GM12878 (cell line): Measurements from ENCODE around the gene TOP3A. TPM values are rescaled to one million over a fixed set of nuclear protein-coding genes. Genes with fewer than 3 reads are reported as not detected.

Experiments
- ATAC-seq: fragments of 200-7000 bp; cut with Tn5 transposase; 3 replicates; pipeline ENCODE4 v1.9.1; 2020; ENCODE audit warnings: mild to moderate bottlenecking, moderate library complexity
- BruUV-seq: library from RNA; stranded (reverse); fragments of 400-500 nt; replicated peaks from 2 replicates; lab custom pipeline; 2021; lab: Mats Ljungman, UMichigan
- CTCF ChIA-PET: fragments of 300-600 bp; sonication (Branson Sonifier 250); formaldehyde crosslinking; extraction: SDS; loops from one replicate; lab custom pipeline; 2021; ENCODE audit warnings: inconsistent platforms; lab: Yijun Ruan, JAX
- POLR2A ChIA-PET: fragments of 350-600 bp; formaldehyde crosslinking; extraction: SDS; loops from one replicate; lab custom pipeline; 2021; ENCODE audit warnings: inconsistent platforms; lab: Charles Lee
- RAD21 ChIA-PET: fragments of 300-600 bp; sonication (Branson Sonifier 250); formaldehyde crosslinking; loops from one replicate; lab custom pipeline; 2023; ENCODE audit warnings: antibody characterized with exemption; ENCODE audit not compliant: unreplicated experiment; lab: Charles Lee
- SMC1A ChIA-PET: fragments of 300-600 bp; sonication (Branson Sonifier 250); formaldehyde crosslinking; loops from one replicate; lab custom pipeline; 2023; ENCODE audit not compliant: unreplicated experiment, uncharacterized antibody; lab: Charles Lee
- DNase-seq: peaks from one replicate; pipeline ENCODE4 v3.0.0-alpha.2; 2011; ENCODE audit warnings: low read depth, low spot score
- FAIRE-seq: peaks from 3 replicates; lab custom pipeline; 2011; peaks lifted over from hg19 to GRCh38; lab: Jason Lieb, UNC
- H2AFZ ChIP-seq: 2 replicates; pipeline ENCODE4 v1.6.0; 2011; ENCODE audit warnings: low read depth, low read length, control low read depth; ENCODE audit not compliant: control insufficient read depth
- H3K27ac ChIP-seq: 2 replicates; pipeline ENCODE4 v1.5.1; 2011; ENCODE audit warnings: control low read depth; ENCODE audit not compliant: control insufficient read depth, insufficient read depth
- H3K27me3 ChIP-seq, 2 experiments: replicated peaks in 1 of 2; 2 replicates each; pipeline versions ENCODE4 v1.6.0 to v1.6.1; 2011; ENCODE audit warnings: low read length in 1 of 2; ENCODE audit not compliant: control insufficient read depth in 2 of 2, insufficient read depth in 2 of 2
- H3K36me3 ChIP-seq, 2 experiments: 2 replicates each; pipeline ENCODE4 v1.5.1; 2011; ENCODE audit warnings: low read length in 1 of 2; ENCODE audit not compliant: control insufficient read depth in 2 of 2, insufficient read depth in 2 of 2
- H3K4me1 ChIP-seq: 2 replicates; pipeline ENCODE4 v1.6.1; 2011; ENCODE audit warnings: mild to moderate bottlenecking, low read length, moderate library complexity, mixed read lengths; ENCODE audit not compliant: control insufficient read depth, insufficient read depth
- H3K4me2 ChIP-seq: 2 replicates; pipeline ENCODE4 v1.6.0; 2011; ENCODE audit warnings: control low read depth; ENCODE audit not compliant: control insufficient read depth, insufficient read depth
- H3K4me3 ChIP-seq: fragments of 200-600 bp; sonication (generic); 2 replicates; pipeline ENCODE4 v1.5.1; 2016
- H3K79me2 ChIP-seq: 2 replicates; pipeline ENCODE4 v1.6.0; 2011; ENCODE audit warnings: low read length; ENCODE audit not compliant: control insufficient read depth, insufficient read depth
- H3K9ac ChIP-seq: 2 replicates; pipeline ENCODE4 v1.8.0; 2011; ENCODE audit warnings: low read length, control low read depth, mixed read lengths; ENCODE audit not compliant: control insufficient read depth, insufficient read depth
- H3K9me3 ChIP-seq: replicated peaks from 3 replicates; pipeline ENCODE4 v1.5.1; 2011; ENCODE audit warnings: mild to moderate bottlenecking, low read length; ENCODE audit not compliant: control insufficient read depth, insufficient read depth
- H4K20me1 ChIP-seq: 2 replicates; pipeline ENCODE4 v1.6.0; 2011; ENCODE audit not compliant: control insufficient read depth, insufficient read depth
- ATF2 ChIP-seq: IDR thresholded peaks from 2 replicates; pipeline ENCODE4 v1.6.1; 2012; ENCODE audit warnings: low read length, inconsistent platforms
- BACH1 ChIP-seq: fragments of 450-650 bp; IDR thresholded peaks from 2 replicates; pipeline ENCODE4 v1.6.1; 2017; ENCODE audit warnings: mild to moderate bottlenecking, borderline replicate concordance
- BHLHE40 ChIP-seq, 2 experiments: fragments of 450-650 bp in 1 of 2; IDR thresholded peaks; 2 replicates each; pipeline ENCODE4 v1.6.1; 2011 to 2017; ENCODE audit warnings: low read depth in 2 of 2, borderline replicate concordance in 1 of 2, improper control_type of control experiment in 1 of 2, low read length in 1 of 2, mild to moderate bottlenecking in 1 of 2
- BRCA1 ChIP-seq: IDR thresholded peaks from 2 replicates; pipeline ENCODE4 v1.6.1; 2011; ENCODE audit warnings: low read depth, low read length, improper control_type of control experiment
- CBX3 ChIP-seq: fragments of 200-600 bp; sonication (generic); IDR thresholded peaks from 2 replicates; pipeline ENCODE4 v1.6.1; 2016; ENCODE audit warnings: low read depth, borderline replicate concordance
- CEBPZ ChIP-seq: fragments of 150-350 bp; IDR thresholded peaks from 2 replicates; pipeline ENCODE4 v1.6.1; 2016; ENCODE audit warnings: low read depth, low read length
- CHD2 ChIP-seq: IDR thresholded peaks from 2 replicates; pipeline ENCODE4 v1.6.1; 2011; ENCODE audit warnings: low read depth, low read length, improper control_type of control experiment, borderline replicate concordance
- CTCF ChIP-seq, 3 experiments: IDR thresholded peaks in 2 of 3; conservative IDR thresholded peaks in 1 of 3; 2 replicates each; pipeline ENCODE4 v1.5.1; 2011; ENCODE audit warnings: low read depth in 3 of 3, low read length in 3 of 3, mild to moderate bottlenecking in 3 of 3, control low read depth in 2 of 3, moderate library complexity in 2 of 3, inconsistent platforms in 1 of 3, mixed read lengths in 1 of 3; ENCODE audit not compliant: control insufficient read depth in 2 of 3, insufficient read depth in 1 of 3; ENCODE audit errors: extremely low read depth in 1 of 3
- EED ChIP-seq: sonication (generic); IDR thresholded peaks from 2 replicates; pipeline ENCODE4 v1.6.1; 2016; ENCODE audit warnings: antibody characterized with exemption, low read depth
- HCFC1 ChIP-seq: fragments of 150-350 bp; IDR thresholded peaks from 2 replicates; pipeline ENCODE4 v1.6.1; 2014; ENCODE audit warnings: low read length
- JUND ChIP-seq: IDR thresholded peaks from 2 replicates; pipeline ENCODE4 v1.6.1; 2012; ENCODE audit warnings: low read depth, mild to moderate bottlenecking, low read length, improper control_type of control experiment, moderate library complexity
- MLLT1 ChIP-seq: fragments of 450-650 bp; IDR thresholded peaks from 2 replicates; pipeline ENCODE4 v1.6.1; 2016; ENCODE audit warnings: mild to moderate bottlenecking
- SREBF2 ChIP-seq: IDR thresholded peaks from 2 replicates; pipeline ENCODE4 v1.6.1; 2012; ENCODE audit warnings: mild to moderate bottlenecking, low read length
- TARDBP ChIP-seq: IDR thresholded peaks from 2 replicates; pipeline ENCODE4 v1.6.1; 2016; ENCODE audit warnings: borderline replicate concordance
- WGBS: methylation state at CpG from one replicate; pipeline ENCODE4 v1.1.6; 2016; ENCODE audit warnings: low lambda C conversion rate; ENCODE audit not compliant: insufficient replicate concordance, insufficient coverage; ENCODE audit errors: missing lambda C conversion rate; 5-methylcytosine and 5-hydroxymethylcytosine counted together
- in situ Hi-C: fragments of 300-500 bp; cut with MboI; formaldehyde crosslinking; loops from 9 replicates; pipeline ENCODE4 v1.14.3; 2018; ENCODE audit warnings: mixed read lengths
- intact Hi-C: fragments of 100-400 bp; cut with micrococcal nuclease; formaldehyde crosslinking; loops from one replicate; pipeline ENCODE4 v1.14.2; 2022; ENCODE audit not compliant: unreplicated experiment
- polyA plus RNA-seq, 11 experiments: library from polyadenylated mRNA; depleted of rRNA in 4 of 11; unstranded in 6 of 11; stranded (reverse) in 5 of 11; fragments of >200 nt; fragmentation: Nextera tagmentation in 4 of 11; fragmentation: Illumina TruSeq in 1 of 11; extraction: Ambion mirVana in 4 of 11; extraction: Trizol in 1 of 11; gene quantifications; 1 replicate in 1 of 11; 2 replicates in 10 of 11; pipeline versions ENCODE4 v1.2.1 to v1.2.3, GENCODE V29; 2011 to 2016; ENCODE audit warnings: inconsistent platforms in 2 of 11, missing spikeins in 2 of 11, low read depth in 1 of 11
- total RNA-seq, 4 experiments: library from RNA; depleted of rRNA in 3 of 4; stranded (reverse); fragments of >200 nt in 3 of 4; fragmentation: Illumina TruSeq in 1 of 4; extraction: Trizol in 1 of 4; gene quantifications; 2 replicates each; pipeline versions ENCODE4 v1.2.1 to v1.2.3, GENCODE V29; 2013 to 2021
- TF ChIP-seq, protein P1 (sequence below): IDR thresholded peaks from 2 replicates; pipeline ENCODE4 v1.6.1; 2011; ENCODE audit warnings: low read depth, low read length, improper control_type of control experiment, borderline replicate concordance

TOP3A gene
- total and polyA plus RNA-seq, 10 of the 15 experiments (the other 5 are each of a cell fraction or from before 2014, with no cell fraction given), result 4.2 to 51.9 (median 31.8) TPM

DNA sequence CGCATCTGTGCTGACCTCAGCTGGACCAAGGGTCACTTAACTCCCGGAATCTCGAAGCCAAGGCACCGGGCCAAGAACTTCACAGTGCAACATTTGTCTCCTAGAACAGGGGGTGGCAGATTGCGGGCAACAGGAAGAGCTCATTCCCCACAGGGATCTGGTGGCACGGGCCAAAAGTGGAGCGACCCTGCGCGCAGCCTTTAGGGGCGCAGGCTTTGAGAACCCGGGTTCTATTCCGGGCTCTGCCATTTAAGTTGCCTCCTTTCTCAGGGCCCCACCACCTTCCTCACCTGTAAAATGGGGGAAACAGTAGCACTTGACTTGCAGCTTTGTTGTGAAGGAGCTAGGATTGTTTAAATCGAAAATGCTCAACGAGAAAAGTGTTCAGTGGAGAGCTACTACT is 47.9 kb upstream of the TOP3A start:
- Histone ChIP-seq H3K4me3 (peak overlapping the region; percentile 88), H4K20me1 (no peaks in the 10 kb centered on the region), H3K27me3 (no peaks in the 10 kb centered on the region), H3K4me1 (0 out of 2 replicates have a peak, but pooled peaks cover 3% of the 10 kb centered on the region), H2AFZ (peak overlapping the region; percentile 85), H3K36me3 (no peaks in the 10 kb centered on the region; a peak in 1 of 4 replicates), H3K9me3 (no peaks in the 10 kb centered on the region), H3K79me2 (peaks cover 15% of the 10 kb centered on the region), H3K9ac (peak overlapping the region; percentile 81), H3K4me2 (peak overlapping the region; percentile 92), H3K27ac (peak overlapping the region; percentile 64)
- in situ Hi-C loops (no loop called here), intact Hi-C loops (no loop called here)
- BruUV-seq, result TSS peak; percentile 84
- CTCF ChIA-PET, result interaction anchor here (0.9 kb wide), 1 partner anchor 114 kb away, joined by 3 read pairs; no protein-coding TSS in a partner anchor
- SMC1A ChIA-PET, result interaction anchor here (1.2 to 1.4 kb wide), 2 partner anchors 49 to 114 kb away, joined by 3 read pairs; no protein-coding TSS in a partner anchor
- DNase-seq, result no peak
- RAD21 ChIA-PET, result no interaction called here
- no peak for FAIRE-seq
- POLR2A ChIA-PET, result interaction anchor here (1.4 kb wide), 1 partner anchor 49 kb away, joined by 5 read pairs; no protein-coding TSS in a partner anchor
- peak; percentile 25 for ATAC-seq
- WGBS, result 6% methylated on average over 14 of the region's 14 CpGs
- TF ChIP-seq BHLHE40 (IDR thresholded peaks at IDR 0.05; ENCODE audit: borderline replicate concordance in 1 of 2, low read depth in 2 of 2, low read length in 1 of 2) (no peak), BACH1 (no peak), TARDBP (no peak), HCFC1 (no peak), ATF2 (no peak), SREBF2 (no peak), JUND (no peak), CBX3 (no peak), BRCA1 (no peak), CTCF (IDR thresholded peaks at IDR 0.05 in 2 of 3, conservative IDR thresholded peaks at IDR 0.05 in 1 of 3; ENCODE audit: control insufficient read depth in 2 of 3, extremely low read depth in 1 of 3, insufficient read depth in 1 of 3, low read depth in 3 of 3, low read length in 3 of 3) (0 out of 6 replicates have a peak, but pooled peaks of 1 of the 3 experiments have one; percentile 15), EED (no peak), MLLT1 (no peak), CEBPZ (no peak), CHD2 (no peak)
- TF ChIP-seq, protein P1, sequence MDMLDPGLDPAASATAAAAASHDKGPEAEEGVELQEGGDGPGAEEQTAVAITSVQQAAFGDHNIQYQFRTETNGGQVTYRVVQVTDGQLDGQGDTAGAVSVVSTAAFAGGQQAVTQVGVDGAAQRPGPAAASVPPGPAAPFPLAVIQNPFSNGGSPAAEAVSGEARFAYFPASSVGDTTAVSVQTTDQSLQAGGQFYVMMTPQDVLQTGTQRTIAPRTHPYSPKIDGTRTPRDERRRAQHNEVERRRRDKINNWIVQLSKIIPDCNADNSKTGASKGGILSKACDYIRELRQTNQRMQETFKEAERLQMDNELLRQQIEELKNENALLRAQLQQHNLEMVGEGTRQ, result no peak
